Testis (tissue), 2 donors: Measurements from ENCODE around the gene GPATCH1.

ENCODE experiments used
- CTCF ChIP-seq, 3 experiments: fragments of 450-650 bp in 2 of 3; fragments of 200-600 bp in 1 of 3; sonication (generic) in 1 of 3; IDR thresholded peaks; one replicate each; pipeline ENCODE4 v1.5.1; 2016 to 2019; ENCODE audit warnings: antibody characterized with exemption in 3 of 3, mild to moderate bottlenecking in 2 of 3, moderate library complexity in 1 of 3
- POLR2A ChIP-seq: fragments of 450-650 bp; IDR thresholded peaks from one replicate; pipeline ENCODE4 v1.6.1; 2017; ENCODE audit warnings: antibody characterized with exemption, mild to moderate bottlenecking, moderate library complexity

GRCh38 chr19:33158365-33158764 is 77.4 kb downstream of the GPATCH1 start:
- TF ChIP-seq CTCF (IDR thresholded peaks at IDR 0.05) = no peak
- no peak for TF ChIP-seq POLR2A
